ENCODE data around the gene FLVCR2. TPM values are rescaled to one million over a fixed set of nuclear protein-coding genes. Genes with fewer than 3 reads are reported as not detected.

Gene FLVCR2
- total RNA-seq, 1 experiment from 2014 or later = 12.4 TPM

DNA sequence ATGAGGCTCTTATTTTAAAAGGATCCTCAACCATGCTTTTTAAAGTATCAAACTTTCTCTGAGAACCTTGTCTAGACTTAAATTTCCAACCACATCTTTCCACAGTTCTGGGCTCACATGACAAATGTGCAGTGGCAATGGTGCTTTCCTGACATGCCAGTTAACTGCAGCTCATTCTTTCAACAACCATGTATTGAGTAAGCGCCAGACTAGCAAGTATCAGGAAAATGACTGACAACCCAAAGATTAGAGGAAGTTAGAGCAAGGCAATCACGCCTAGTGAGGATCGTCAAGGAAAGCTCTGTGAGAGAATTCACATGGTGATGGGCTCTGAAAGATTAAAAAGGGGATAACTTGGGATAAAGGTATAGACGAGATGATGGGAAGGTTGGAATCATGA, 35.8 kb downstream of the FLVCR2 start:
- Histone ChIP-seq H3K27ac (no peak overlapping the region), H3K9me3 (ENCODE audit: insufficient read depth, low read depth) (no peaks in the 10 kb centered on the region), H3K79me2 (ENCODE audit: low read depth) (no peaks in the 10 kb centered on the region), H2AFZ (no peak overlapping the region), H3K27me3 (ENCODE audit: insufficient read depth, low read depth) (no peaks in the 10 kb centered on the region), H3F3A (ENCODE audit: insufficient read depth, low read depth) (no peaks in the 10 kb centered on the region), H3K36me3 (ENCODE audit: low read depth) (no peaks in the 10 kb centered on the region), H3K4me3 (no peak overlapping the region), H4K20me1 (ENCODE audit: insufficient read depth) (no peaks in the 10 kb centered on the region), H3K9me2 (ENCODE audit: insufficient read depth) (no peaks in the 10 kb centered on the region), H3K4me2 (no peak overlapping the region), H3K4me1 (replicated peaks; ENCODE audit: insufficient read depth) (no peaks in the 10 kb centered on the region)
- BruUV-seq (replicated peaks) = no TSS peak
- CTCF ChIA-PET = no interaction called here
- POLR2A ChIA-PET (ENCODE audit: unreplicated experiment) = no interaction called here
- TF ChIP-seq EZH2 (IDR thresholded peaks at IDR 0.05; ENCODE audit: low read depth) = no peak
- TF ChIP-seq, protein P1, sequence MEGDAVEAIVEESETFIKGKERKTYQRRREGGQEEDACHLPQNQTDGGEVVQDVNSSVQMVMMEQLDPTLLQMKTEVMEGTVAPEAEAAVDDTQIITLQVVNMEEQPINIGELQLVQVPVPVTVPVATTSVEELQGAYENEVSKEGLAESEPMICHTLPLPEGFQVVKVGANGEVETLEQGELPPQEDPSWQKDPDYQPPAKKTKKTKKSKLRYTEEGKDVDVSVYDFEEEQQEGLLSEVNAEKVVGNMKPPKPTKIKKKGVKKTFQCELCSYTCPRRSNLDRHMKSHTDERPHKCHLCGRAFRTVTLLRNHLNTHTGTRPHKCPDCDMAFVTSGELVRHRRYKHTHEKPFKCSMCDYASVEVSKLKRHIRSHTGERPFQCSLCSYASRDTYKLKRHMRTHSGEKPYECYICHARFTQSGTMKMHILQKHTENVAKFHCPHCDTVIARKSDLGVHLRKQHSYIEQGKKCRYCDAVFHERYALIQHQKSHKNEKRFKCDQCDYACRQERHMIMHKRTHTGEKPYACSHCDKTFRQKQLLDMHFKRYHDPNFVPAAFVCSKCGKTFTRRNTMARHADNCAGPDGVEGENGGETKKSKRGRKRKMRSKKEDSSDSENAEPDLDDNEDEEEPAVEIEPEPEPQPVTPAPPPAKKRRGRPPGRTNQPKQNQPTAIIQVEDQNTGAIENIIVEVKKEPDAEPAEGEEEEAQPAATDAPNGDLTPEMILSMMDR (conservative IDR thresholded peaks at IDR 0.05) = no peak
- no peak for DNase-seq
- intact Hi-C loops (cut with micrococcal nuclease; ENCODE audit: unreplicated experiment) = no loop called here

DNA sequence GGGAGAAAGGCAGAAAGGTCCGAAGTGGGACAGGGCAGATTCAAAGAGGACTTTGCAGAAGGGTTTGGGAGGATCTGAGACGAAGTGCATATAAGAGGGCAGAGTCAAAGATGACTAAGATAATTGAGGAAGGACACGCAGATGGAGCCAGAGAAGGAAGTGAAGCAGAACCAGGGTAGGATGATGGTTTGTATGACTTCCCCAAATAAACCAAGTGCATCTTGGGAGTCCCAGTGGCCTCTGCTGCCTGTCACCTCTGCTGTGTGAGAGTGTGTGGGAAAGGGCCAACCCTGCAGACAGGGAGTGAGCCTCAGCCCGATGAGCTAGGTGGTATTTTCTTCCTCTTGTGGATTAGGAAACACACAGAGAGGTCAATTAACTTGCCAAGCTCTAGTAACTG, 36.8 kb downstream of the FLVCR2 start:
- Histone ChIP-seq H3K79me2 (ENCODE audit: low read depth) (no peaks in the 10 kb centered on the region), H3K4me2 (no peak overlapping the region), H3K27me3 (ENCODE audit: insufficient read depth, low read depth) (no peaks in the 10 kb centered on the region), H3K27ac (no peak overlapping the region), H3K9me3 (ENCODE audit: insufficient read depth, low read depth) (no peaks in the 10 kb centered on the region), H2AFZ (no peak overlapping the region), H3K9me2 (ENCODE audit: insufficient read depth) (no peaks in the 10 kb centered on the region), H4K20me1 (ENCODE audit: insufficient read depth) (no peaks in the 10 kb centered on the region), H3F3A (ENCODE audit: insufficient read depth, low read depth) (no peaks in the 10 kb centered on the region), H3K4me3 (no peak overlapping the region), H3K36me3 (ENCODE audit: low read depth) (no peaks in the 10 kb centered on the region), H3K4me1 (replicated peaks; ENCODE audit: insufficient read depth) (no peaks in the 10 kb centered on the region)
- CTCF ChIA-PET = no interaction called here
- TF ChIP-seq, protein P1 (conservative IDR thresholded peaks at IDR 0.05) = no peak
- no peak for TF ChIP-seq EZH2 (IDR thresholded peaks at IDR 0.05; ENCODE audit: low read depth)
- POLR2A ChIA-PET (ENCODE audit: unreplicated experiment) = no interaction called here
- intact Hi-C loops (cut with micrococcal nuclease; ENCODE audit: unreplicated experiment) = no loop called here
- no TSS peak for BruUV-seq (replicated peaks)
- DNase-seq = no peak

DNA sequence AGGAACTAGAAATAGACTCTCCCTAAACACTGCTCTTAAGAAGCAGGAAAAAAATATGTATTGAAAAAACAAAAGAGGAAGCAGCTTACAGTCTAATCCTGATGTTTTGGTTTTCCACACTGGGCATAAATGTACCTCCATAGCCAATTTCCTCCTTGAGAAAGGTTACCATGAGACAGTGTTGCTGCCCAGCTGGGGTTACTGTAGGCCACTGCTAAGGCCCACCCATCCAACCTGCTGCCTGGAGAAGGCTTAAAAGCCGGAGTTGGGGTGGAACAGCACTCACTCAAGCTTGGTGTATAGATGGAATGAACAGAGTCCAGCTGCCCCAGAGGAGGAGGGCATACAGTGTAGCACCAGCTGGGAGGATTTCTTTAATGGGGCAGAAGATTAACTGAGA, 41.1 kb downstream of the FLVCR2 start:
- no peaks in the 10 kb centered on the region for H3F3A ChIP-seq (ENCODE audit: insufficient read depth, low read depth)
- H3K9me3 ChIP-seq (ENCODE audit: insufficient read depth, low read depth) = no peaks in the 10 kb centered on the region
- H4K20me1 ChIP-seq (ENCODE audit: insufficient read depth) = no peaks in the 10 kb centered on the region
- H3K4me2 ChIP-seq = no peak overlapping the region
- TF ChIP-seq EZH2 (IDR thresholded peaks at IDR 0.05; ENCODE audit: low read depth) = no peak
- TF ChIP-seq, protein P1 (conservative IDR thresholded peaks at IDR 0.05) = no peak
- no peak overlapping the region for H2AFZ ChIP-seq
- CTCF ChIA-PET = interaction anchor here (0.6 kb wide), 1 partner anchor 1176 kb away, joined by 3 read pairs; no protein-coding TSS in a partner anchor
- no peak overlapping the region for H3K27ac ChIP-seq
- DNase-seq = no peak
- intact Hi-C loops (cut with micrococcal nuclease; ENCODE audit: unreplicated experiment) = no loop called here
- no peaks in the 10 kb centered on the region for H3K27me3 ChIP-seq (ENCODE audit: insufficient read depth, low read depth)
- H3K4me3 ChIP-seq = no peak overlapping the region
- H3K79me2 ChIP-seq (ENCODE audit: low read depth) = no peaks in the 10 kb centered on the region
- no peaks in the 10 kb centered on the region for H3K4me1 ChIP-seq (replicated peaks; ENCODE audit: insufficient read depth)
- no peaks in the 10 kb centered on the region for H3K9me2 ChIP-seq (ENCODE audit: insufficient read depth)
- POLR2A ChIA-PET (ENCODE audit: unreplicated experiment) = interaction anchor here (0.5 to 0.6 kb wide), 2 partner anchors 9 to 89 kb away, joined by 4 to 16 read pairs; no protein-coding TSS in a partner anchor
- no peaks in the 10 kb centered on the region for H3K36me3 ChIP-seq (ENCODE audit: low read depth)
- no TSS peak for BruUV-seq (replicated peaks)

Data from PC-9 (cell line).